ENCODE measurements around the gene HSPB6.
"Not testable (repeated sequence)": the region's sequence is repeated elsewhere in the genome, so short reads cannot be mapped to it uniquely, and the experiment has no call there.

HSPB6 gene, protein sequence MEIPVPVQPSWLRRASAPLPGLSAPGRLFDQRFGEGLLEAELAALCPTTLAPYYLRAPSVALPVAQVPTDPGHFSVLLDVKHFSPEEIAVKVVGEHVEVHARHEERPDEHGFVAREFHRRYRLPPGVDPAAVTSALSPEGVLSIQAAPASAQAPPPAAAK

DNA sequence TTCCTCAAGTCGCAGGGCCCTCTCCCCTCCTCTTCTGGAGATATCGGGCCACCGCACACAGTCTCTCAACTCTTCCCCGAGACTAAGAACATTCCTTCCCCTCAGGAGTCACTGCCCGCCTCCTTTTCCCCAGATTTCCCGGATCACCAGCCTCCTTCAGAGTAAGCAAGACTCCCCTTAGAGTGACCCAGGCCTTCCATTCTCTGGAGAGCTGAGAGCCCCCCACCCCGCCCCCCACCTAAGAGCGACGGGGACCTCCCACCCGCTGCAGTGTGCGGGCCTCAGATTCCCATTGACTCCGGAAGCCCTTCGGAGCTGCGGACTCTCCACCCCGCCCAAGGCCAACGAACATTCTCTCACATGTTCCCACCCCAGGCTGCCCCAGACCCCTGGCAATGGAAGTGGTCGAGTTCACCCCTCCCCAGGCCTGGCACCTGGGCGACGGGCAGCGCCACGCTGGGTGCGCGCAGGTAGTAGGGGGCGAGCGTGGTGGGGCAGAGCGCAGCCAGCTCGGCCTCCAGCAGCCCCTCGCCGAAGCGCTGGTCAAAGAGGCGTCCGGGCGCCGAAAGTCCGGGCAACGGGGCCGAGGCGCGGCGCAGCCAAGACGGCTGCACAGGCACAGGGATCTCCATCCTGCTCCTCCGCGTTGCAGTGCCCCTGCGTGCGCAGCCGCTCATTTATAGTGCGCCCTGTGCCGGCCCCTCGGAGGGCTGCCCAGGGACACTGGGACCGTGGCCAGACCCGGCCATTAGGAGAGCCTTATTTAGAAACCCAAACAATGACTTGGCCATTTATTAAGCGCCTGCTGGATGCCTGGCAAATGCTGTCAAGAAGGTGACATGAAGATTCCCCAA is at the start of gene HSPB6:
HSPB6 (minus strand) TSS at position 653 of the 854 bp plus-strand sequence; CDS start at position 632, 21 bp downstream.
- peak; percentile 15 for DNase-seq

DNA sequence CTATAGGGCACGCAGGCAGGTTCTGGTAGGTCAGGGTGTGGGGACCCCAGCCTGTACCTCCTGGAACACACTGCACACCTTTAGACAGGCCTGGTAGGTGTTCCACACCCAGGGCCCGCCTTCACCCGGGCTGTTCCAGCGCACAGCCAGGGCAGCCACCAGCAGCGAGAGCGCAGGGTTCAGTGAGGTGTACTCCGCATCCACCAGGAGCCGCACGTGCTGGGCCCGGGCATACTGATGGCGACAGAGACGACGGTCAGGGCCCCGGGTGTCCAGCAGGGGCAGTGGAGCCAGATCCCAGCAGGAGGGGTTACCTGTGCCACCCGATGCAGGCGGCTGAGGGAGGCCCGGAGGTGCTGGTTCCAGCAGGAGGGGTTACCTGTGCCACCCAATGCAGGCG is 49.8 kb upstream of the HSPB6 start:
- no peak for DNase-seq

DNA sequence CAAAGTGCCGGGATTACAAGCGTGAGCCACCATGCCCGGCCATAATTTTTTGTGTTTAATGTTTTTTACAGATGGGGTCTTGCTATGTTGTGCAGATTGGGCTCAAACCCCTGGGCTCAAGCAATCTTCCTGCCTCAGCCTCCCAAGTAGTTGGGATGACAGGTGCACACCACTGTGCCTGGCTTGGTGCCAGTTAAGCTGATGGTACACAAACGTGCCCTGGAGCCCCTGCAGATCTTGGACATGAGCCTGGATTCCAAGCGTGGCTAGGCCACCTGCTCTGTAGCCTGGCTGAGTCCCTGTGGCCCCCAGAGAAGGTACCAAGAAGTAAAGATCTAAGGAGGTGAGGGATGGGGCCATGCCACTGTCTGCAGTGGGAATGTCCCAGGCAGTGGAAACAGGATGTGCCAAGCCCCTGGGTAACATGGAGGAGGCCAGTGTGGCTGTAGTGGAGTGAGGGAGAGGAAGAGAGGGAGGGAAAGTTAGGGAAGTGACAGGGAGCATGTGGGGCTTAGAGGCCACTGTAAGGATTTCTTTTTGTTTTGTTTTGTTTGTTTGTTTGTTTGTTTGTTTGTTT is 48.8 kb upstream of the HSPB6 start:
- DNase-seq: no peak

DNA sequence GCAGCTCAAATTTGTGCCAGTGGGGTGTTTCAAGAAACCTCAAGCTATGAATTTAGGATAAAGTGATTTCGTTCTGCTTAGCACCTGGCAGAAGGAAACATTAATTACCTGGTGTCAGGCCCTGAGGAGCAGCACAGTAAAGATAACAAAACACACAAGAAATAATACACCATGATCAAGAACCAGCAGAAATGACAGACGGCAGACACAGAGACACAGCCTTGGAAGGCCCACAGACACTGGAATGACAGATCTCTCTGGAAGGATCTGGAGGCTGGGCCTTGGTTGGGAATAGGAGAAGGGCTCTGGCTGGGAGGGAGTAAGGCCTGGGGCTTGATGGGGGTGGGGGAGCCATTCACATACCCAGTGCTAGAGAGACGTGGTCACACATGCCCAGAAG is 45.0 kb upstream of the HSPB6 start:
- no peak for DNase-seq

DNA sequence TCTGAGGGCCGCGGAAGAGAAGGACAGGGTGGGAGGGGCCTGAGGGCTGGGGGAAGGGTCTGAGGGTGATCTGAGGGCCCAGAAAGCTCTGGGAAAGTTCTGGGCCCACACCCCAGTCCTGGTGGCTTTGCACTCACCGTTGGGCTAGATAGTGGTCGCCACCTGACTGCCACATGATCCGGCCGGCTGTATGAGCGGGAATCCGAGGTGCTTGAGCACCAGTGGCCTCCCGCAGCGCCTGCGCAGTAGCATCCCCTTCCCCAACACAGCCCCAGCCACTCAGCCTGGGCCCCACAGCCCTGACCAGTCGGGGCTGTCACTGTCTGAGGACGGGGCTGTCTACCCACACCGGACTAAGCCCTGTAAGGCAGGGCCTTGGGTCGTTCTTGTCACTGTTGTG is 40.8 kb upstream of the HSPB6 start:
- no peak for DNase-seq

DNA sequence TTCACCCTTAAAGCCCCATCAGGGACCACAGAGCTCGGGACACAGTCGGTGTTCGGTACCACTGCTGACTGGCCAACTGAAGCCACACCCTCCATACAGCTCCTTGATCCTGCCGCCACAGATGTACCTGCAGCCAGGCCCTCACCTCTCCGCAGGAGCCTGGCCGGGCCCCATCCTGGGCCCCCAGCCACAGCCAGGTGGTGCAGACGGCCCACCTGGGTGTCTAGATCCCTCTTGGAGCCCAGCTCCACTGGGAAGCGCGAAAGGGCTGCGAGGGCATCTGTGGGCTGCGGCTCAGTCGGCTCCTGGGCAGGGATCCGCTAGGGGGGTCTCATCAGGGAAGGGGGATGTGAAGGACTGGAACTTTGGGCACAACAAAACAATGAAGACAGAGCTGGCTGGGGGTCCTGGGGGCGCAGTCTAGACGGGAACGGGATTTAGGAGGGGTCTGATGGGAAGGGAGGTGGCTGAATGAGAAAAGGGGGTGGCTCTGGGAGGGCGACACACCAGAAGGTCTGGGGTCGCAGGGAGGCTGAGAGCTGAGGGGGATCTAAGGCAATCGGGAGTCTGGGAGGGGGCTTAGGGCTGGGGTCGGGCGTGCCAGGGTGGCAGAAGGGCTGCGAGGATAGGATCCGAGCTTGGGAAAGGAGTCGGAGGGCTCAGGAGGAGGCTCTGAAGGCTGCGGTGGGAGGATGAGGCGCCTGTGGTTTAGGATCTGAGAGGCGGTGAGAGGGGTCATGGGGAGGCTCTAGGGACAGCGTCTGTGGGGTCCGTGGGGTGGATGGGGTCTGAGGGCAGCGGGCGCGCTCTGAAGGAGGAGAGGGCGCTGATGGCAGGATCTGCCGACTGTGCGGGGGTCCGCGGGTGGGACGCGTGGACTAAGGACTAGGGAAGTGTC is 40.1 kb upstream of the HSPB6 start:
- DNase-seq: no peak

DNA sequence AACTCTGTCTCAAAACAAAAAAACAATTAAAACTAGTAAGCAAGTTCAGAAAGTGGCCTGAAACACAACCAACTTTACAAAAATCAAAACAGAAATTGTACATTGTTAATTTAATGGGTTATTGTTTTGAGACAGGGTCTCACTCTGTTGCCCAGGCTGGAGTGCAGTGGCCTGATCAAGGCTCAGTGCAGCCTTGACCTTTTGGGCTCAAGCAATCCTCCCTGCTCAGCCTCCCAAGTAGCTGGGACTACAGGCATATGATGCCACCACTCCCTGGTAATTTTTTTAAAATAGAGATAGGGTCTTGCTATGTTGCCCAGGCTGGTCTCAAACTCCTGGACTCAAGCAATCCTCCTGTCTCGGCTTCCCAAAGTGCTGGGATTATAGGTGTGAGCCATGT is 38.7 kb upstream of the HSPB6 start:
- DNase-seq: not testable (repeated sequence)

DNA sequence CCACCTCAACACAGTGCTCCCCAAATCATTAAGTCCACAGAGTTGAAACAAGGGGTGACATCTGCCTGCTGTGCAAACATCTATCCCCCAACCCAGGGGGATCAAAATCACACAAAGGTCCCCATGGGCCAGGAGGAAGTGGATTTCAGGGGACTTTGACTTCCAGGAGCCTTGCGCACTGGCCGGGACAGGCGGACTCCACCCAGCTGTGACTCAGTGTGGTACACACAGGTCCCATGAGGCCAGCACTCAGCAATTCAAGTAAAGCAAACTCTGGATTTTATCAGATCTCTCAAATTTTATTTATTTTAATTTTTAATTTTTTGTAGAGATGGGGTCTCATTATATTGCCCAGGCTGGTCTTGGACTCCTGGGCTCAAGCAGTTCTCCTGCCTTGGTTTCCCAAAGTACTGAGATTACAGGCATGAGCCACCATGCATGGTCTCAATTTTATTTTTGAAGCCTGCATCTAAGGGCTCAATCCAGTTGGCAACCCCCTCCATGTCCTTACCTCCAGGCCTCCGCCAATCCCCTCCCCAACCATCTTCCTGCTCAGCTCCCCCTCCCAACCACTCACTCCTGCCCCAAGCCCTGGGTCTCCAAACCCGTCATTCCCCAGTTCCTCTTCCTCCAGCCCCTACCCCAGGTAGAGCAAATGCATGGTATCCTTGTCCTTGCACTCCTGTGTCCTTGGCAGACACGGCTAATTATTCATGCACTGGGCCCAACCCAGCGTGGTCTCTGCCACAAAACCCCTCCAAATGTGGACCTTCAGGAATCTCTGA is 36.7 kb upstream of the HSPB6 start:
- DNase-seq: no peak

DNA sequence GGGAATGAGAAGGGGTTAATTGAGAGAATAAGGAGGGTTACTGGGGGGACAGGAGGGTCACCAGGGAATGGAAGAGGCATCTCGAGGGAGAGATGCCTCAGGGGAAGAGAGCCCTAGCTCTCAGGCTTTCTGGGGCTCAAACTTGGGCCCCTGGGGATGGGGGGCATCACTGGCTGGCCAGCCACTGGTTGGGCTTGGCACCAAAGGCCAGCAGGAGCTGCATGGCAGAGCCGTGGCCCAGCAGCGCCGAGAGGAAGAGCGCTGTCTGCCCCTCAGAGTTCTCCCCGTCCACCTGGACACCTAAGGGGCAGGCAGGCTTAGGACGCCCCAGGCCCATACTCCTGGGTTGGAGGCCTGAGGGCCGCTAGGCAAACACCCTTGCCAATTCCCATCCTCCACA is 36.1 kb upstream of the HSPB6 start:
- DNase-seq: no peak

DNA sequence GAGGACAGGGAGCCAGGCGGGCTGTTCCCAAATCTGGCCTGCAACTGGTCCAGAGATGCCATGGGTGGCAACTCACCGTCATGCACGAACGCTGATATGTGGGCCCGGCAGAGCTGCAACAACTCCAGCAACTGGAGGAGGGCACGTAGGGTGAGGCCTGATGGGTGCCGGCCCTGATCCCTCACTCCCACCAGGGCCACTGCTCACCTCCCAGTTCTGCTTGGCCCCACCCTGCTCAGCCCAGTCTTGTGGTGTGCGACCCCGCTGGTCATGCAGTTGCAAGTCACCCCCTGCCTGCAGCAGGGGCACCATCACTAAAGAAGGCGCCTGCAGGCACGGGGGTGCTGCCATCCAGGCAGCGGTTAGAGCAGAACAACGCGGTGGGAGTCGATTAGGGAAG is 35.5 kb upstream of the HSPB6 start:
- no peak for DNase-seq

DNA sequence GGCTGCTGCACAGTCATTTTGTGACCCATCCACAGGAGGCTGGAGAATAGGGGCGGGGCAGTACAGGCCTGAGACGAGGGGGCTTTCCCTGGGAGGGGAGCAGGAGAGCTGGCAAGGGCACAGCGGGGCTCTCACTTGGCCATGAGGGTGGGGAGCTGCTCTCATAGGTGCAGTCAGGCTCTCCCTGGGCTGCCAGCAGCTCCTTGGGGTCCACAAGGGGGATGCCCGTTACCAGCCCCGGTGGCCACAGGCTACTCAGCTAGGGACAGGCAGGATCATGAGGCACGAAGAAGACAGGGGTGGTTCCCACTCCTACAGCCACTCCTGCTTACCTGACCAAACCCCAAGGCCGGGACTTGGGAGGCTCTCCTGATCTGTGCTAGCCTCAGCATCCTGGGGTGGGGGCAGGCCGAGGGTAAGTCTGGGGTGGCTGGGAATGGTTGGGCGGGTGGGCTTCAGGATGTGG is 35.0 kb upstream of the HSPB6 start:
- no peak for DNase-seq

DNA sequence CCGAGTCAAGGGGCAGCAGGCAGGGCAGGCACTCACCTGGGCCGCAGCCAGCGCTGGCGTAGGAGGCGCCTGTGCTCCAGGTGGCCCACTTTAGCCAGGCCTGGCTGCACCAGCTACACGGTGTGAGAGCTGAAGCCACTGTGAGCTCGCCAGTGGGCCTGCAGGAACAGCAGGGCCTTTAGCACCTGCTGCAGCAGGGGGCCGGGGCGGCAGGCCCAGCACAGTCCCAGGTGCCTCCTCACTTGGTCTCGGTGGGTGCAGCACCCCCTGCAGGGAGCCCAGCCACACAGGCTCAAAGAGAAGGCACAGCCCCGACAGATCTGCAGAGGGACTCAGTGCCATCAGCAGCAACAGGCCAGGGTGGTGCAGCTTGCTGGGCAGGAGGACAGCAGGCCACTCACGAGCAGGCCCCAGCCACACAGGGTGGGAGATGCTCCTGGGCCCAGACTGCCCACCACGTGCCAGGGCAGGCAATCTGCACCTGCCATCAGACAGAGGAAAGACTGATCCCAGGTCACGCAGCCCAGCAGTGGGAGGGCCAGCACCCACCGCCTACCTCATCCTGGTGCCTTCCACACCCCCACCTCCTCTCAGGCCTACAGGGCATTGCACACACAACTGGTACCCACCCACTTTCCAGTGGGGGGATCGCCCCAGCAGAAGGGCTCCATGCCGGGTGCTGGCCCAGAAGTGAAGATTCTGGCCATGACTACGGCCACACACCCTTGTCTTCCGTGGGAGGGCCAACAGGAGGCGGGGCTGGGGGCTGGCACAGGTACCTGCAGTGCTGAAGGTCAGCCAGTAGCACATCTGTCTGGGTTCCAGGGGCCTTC is 34.4 kb upstream of the HSPB6 start:
- DNase-seq: no peak

DNA sequence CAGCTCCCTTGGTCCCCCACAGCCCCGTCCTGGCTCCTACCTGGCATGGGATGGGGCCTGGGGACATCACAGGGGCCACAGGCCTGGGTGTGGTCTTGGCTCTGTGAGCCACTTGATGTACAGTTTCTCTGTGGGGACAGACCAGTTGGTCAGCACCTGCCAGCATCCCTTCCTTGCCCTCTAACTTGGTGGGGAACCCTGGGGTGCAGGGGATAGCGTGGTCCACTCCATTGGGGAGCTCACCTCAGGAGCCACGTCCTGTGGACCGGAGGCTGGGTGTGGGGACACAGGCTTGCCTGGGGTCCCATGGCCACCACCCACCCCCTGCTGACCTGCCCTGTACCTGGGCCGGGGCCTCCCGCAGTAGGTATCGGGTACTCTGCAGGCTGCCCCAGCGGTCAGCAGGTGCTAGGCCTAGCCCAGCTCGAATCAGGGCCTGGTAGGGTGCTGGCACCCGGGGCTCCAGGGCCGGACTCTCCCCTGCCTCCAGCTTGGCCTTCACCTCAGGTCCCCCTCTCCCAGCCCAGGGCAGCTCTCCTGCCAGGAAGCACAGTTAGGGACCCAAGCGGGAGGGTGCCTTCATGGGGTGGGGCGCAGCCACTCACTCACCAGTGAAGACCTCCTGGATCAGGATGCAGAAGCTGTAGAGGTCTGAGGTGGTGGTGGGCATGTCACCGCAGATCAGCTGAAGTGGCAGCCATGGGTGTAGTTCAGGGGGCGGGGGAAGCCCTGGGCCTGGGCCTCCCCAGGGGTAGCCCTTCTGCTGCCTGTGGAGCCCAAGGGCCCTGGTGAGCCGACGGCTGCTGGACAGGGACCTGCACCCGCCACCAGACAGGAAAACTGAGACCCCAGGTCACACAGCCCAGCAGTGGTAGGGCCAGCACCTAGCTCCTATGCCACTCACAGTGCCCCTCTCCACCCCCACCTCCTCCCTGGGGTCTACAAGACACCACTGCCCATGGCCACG is 33.4 kb upstream of the HSPB6 start:
- no peak for DNase-seq

DNA sequence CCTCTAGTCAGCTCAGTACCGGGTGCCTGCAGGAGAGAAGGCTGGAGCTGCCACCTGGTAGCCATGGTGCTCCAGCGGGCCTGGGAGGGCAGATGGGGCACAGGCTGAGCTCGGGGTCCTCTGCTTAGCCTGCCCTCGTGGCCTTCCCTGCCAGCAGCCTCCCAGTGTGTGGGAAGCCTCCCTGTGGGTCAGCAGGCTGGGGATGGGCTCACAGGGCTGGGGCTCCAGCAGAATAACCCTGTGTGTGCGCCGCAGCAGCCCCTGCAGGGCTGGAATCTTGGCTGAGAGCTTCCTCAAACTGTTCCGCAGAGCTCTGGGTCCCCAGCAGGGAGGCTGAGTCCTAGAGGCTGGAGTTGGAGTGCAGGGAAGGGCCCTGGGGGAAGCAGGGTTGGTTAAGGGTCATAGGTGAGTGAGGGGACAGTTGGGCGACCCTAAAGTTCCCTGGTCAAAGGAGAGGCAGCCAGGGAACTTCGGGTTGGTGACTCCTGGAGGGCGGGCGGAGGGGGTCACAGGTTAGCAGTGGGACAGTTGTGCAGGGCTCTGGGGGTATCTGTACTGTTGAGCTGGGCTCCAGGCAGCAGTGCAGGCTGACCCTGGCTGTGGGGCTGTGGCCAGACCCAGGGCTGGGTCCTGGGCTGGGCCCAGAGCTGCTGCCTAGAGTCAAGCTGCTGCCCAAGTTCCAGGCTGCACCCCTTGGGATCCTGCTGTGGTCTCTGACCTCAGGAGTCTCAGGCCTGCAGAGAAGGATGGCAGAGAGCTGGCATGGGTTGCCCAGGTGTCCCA is 32.6 kb upstream of the HSPB6 start:
- no peak for DNase-seq

DNA sequence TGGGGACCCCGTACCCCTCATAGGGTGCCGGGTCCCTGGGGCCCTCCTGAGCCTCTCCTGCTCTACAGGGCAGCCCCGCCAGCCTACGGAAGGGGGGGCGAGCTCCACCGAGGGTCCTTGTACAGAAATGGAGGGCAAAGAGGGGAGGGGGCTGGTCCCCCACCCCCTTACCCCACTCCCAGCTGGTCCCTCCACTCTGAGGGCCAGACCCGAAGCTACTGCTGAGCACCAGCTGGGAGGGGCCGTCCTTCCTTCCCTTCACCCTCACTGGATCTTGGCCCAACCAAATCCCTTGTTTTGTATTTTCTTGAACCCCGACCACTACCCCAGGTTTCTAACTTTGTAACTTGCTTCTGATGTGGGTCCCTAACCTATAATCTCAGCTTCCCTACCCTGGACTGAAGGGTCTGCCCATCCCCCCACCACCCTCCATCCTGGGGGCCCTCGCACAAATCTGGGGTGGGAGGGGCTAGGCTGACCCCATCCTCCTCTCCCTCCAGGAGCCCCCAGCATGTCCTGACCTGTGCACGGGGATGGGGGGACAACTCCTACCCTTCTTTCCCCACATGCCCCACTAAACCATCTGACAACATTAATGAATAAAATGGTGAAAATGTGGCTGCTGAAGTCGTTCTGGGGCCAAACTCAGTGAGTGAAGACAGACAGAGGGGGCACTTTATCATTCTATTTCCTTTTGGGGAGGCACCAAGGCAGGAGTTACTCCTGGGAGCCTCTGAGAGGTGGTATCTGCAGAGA is 31.6 kb upstream of the HSPB6 start:
- DNase-seq: no peak

DNA sequence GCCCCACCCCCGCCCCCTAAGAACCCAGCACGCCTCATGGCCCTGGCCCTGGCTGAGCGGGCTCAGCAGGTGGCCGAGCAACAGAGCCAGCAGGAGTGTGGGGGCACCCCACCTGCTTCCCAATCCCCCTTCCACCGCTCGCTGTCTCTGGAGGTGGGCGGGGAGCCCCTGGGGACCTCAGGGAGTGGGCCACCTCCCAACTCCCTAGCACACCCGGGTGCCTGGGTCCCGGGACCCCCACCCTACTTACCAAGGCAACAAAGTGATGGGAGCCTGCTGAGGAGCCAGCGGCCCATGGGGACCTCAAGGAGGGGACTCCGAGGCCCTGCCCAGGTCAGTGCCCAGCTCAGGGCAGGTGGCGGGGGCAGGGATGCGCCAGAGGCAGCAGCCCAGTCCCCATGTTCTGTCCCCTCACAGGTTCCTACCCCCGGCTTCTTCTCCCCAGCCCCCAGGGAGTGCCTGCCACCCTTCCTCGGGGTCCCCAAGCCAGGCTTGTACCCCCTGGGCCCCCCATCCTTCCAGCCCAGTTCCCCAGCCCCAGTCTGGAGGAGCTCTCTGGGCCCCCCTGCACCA is 30.5 kb upstream of the HSPB6 start:
- DNase-seq: no peak

DNA sequence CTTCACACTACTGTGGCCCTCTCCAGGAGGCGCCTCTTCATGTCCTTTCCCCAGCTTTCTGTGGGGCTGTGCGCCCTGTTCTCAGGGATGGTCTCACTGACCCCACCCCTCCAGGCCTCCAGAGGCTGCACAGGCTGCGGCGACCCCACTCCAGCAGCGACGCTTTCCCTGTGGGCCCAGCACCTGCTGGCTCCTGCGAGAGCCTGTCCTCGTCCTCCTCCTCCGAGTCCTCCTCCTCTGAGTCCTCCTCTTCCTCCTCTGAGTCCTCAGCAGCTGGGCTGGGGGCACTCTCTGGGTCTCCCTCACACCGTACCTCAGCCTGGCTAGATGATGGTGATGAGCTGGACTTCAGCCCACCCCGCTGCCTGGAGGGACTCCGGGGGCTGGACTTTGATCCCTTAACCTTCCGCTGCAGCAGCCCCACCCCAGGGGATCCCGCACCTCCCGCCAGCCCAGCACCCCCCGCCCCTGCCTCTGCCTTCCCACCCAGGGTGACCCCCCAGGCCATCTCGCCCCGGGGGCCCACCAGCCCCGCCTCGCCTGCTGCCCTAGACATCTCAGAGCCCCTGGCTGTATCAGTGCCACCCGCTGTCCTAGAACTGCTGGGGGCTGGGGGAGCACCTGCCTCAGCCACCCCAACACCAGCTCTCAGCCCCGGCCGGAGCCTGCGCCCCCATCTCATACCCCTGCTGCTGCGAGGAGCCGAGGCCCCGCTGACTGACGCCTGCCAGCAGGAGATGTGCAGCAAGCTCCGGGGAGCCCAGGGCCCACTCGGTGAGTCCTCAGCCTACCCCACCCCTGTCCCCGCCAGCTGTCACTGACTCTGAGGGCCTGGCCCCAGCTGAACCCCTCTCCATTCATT is 29.7 kb upstream of the HSPB6 start:
- no peak for DNase-seq

Measured in activated CD8-positive, alpha-beta memory T cell treated with anti-CD3 and anti-CD28 coated beads, Interleukin-2, amount 50 U/mL, for 4 hours (primary cell).